HG03066 (cell line): ENCODE measurements around the gene TMEM185A.
"Not testable (repeated sequence)": the region's sequence is repeated elsewhere in the genome, so short reads cannot be mapped to it uniquely, and the experiment has no call there.

Experiments used
- ATAC-seq: cut with Tn5 transposase; IDR thresholded peaks from one replicate; pipeline ENCODE4 v1.9.1; 2021; ENCODE audit warnings: low read depth; ENCODE audit not compliant: unreplicated experiment

The TMEM185A gene

DNA sequence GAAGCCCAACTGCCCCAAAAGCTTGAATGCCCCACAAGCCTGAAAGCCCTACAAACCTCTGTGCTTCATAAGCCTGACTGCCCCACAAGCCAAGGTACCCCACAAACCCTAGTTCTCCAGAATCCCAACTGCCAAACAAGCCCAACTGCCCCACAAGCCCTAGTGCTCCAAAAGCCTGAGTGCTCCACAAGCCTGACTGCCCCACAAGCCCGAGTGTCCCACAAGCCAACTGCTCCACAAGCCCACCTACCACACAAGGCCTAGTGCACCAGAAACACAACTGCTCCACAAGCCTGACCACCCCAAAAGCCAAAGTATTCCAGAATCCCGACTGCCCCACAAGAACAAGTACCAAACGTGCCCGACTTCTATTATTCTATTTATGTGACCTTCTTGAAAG lies 68.2 kb downstream of the TMEM185A start:
- no peak for ATAC-seq

DNA sequence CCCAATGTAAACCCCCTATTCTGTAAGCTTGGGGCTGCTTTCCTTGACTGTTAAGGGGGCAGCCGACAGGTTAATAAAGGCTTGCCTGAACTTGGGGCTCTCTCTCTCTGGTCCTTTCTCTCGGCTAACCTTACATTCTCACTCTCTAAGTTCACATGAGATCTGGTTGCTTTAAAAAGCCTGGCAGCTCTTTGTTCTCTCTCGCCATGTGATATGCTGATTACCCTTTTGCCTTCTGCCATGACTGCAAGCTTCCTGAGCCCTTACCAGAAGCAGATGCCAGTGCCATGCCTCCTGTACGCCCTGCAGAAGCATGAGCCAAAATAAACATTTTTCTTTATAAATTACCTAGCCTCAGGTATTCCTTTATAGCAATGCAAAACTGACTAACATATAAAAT lies 76.3 kb downstream of the TMEM185A start:
- not testable (repeated sequence) for ATAC-seq

DNA sequence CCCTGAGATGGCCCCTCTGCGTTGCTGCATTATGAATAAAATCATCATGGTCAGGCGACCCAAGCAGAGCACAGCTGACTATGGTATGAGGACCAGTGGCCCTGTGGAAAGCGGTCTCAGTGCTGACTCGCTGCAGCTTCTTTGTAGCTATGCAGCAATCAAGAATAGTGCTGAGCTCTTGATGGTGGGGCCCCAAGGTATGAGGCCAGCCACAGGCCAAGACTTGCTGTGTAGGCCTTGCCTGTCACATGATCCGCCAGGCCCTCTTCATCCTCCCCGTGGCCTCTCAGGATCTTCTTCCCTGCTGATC lies 79.7 kb downstream of the TMEM185A start:
- not testable (repeated sequence) for ATAC-seq

DNA sequence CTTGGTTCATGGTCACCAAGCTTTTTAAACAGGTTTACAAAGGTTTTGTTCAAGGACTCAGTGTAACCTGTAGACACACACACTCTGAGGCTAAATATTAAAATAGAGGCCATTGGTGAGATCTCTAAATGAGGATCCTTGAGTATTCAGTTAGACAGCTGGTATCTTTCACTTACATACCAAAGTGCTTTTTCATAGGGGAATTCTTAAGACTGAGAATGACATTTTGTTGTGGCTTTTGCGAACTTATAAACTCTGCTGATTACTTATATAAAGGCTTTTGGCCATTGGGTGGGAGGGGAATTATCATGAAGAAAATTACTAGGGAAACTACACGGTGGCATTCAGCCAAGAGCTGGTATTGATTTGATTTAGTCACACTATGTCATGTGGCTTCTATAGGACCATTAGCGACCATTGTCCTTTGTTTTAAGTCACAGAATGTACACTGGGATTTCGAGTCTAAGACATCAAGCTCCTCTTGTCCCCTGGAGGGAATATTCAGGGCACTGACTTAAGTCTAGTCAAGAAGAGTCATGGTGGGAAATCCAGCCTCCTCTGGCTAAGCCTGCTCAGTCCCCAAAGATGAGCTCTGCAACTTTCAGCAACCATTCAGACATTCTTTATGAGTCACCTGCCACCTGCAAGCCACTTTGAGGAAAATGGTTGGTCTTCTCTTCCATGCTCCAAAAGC lies 80.2 kb downstream of the TMEM185A start:
- ATAC-seq, result not testable (repeated sequence)

DNA sequence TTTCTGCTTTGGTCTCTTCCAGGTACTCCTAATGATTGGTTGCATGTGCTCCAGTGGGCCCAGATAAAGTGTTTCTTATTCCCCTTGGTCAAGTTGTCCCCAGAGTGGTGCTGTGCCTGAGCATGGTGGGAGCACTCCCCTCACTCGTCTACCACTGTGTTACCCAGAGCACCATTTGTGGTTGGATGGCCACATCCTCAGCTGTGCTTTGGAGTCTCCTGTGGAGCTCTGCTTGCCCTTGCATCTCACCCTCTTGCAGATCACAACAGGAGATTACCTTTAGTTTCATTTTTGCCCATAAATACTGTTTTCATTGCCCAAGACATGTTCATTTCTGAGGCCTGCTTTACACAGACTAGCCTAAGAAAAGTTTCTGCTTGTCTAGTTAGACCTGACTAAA lies 81.1 kb downstream of the TMEM185A start:
- ATAC-seq, result not testable (repeated sequence)

DNA sequence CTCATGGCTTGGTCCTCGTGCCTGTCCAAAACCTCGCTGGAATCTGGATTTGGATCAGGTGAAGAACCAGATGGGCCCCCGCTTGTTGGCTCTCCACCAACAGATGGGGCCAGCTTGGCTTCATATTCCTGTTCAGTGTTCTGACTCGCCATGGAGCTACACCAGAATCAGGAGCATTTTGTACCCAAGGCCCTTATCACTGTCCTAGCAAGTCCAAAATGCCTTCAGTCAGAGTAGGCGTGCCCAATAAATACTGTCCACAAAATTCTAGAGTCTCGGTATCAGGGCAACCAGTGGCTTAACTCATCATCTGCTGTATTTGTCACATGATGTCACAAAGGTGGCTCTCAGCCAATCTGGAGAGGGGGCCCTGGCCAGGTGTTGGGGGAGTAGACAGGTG lies 81.9 kb downstream of the TMEM185A start, which contains the start of gene HSFX3:
TSS of gene HSFX3 (minus strand) at position 224 of the 400 bp plus-strand sequence. CDS start at position 152, 72 bp downstream.
- ATAC-seq, result not testable (repeated sequence)

DNA sequence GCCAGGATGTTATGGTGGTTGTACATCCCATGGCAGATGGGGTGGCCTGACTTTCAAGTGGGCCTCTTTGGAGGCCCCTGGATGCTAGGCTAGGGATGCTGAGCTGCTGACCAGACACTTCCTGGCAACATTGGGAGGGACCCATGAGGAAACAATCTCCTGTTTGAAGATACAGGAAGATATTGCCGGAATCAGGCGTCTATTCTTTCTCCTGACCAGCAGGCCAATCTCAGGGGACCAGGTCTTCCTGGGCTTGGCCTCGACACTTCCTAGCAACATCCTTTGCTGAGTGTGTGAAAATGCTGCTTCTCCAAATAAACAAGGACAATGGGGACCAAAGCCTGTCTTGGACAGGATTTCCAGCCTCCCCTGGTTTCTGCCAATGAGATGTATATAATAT lies 83.8 kb downstream of the TMEM185A start:
- not testable (repeated sequence) for ATAC-seq

DNA sequence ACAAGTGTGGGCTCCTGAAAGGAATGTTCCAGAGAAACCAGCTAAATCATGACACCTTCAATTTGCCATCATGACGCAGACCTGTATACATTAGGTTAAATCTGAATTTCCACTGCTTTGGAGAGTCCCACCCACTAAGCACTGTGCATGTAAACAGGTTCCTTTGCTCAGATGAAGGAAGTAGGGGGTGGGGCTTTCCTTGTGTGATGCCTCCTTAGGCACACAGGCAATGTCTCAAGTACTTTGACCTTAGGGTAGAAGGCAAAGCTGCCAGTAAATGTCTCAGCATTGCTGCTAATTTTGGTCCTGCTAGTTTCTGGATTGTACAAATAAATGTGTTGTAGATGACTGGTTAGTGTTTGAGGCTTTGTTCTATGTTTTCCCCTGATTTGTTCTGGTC lies 84.6 kb downstream of the TMEM185A start:
- ATAC-seq, result not testable (repeated sequence)
